GM23338 (cell line): Measurements from ENCODE around the gene HSD17B2. TPM values are rescaled to one million over a fixed set of nuclear protein-coding genes. Genes with fewer than 3 reads are reported as not detected.

Source experiments
- ATAC-seq: fragments of 200-7000 bp; cut with Tn5 transposase; 3 replicates; pipeline ENCODE4 v1.9.1; 2020
- DNase-seq: peaks from one replicate; pipeline ENCODE4 v3.0.0-alpha.2; 2015; ENCODE audit warnings: low spot score
- H2AFZ ChIP-seq: fragments of 200-600 bp; sonication (generic); 2 replicates; pipeline ENCODE4 v1.8.0; 2016; ENCODE audit warnings: antibody characterized with exemption, mild to moderate bottlenecking, moderate library complexity
- H3F3A ChIP-seq: fragments of 200-600 bp; sonication (generic); replicated peaks from 2 replicates; pipeline ENCODE4 v1.8.0; 2017; ENCODE audit warnings: antibody characterized with exemption, mixed run types, low read depth
- H3K27ac ChIP-seq: fragments of 200-600 bp; sonication (generic); 2 replicates; pipeline ENCODE4 v1.6.1; 2016; ENCODE audit warnings: low read depth
- H3K27me3 ChIP-seq: fragments of 200-600 bp; sonication (generic); 2 replicates; pipeline ENCODE4 v1.8.0; 2016; ENCODE audit warnings: mild to moderate bottlenecking, mixed run types, moderate library complexity; ENCODE audit not compliant: insufficient read depth
- H3K36me3 ChIP-seq: fragments of 200-600 bp; sonication (generic); 2 replicates; pipeline ENCODE4 v1.8.0; 2016; ENCODE audit warnings: mild to moderate bottlenecking; ENCODE audit not compliant: insufficient read depth
- H3K4me1 ChIP-seq: fragments of 200-600 bp; sonication (generic); 2 replicates; pipeline ENCODE4 v1.8.0; 2016; ENCODE audit warnings: mild to moderate bottlenecking, moderate library complexity; ENCODE audit not compliant: insufficient read depth
- H3K4me2 ChIP-seq: fragments of 200-600 bp; sonication (generic); 2 replicates; pipeline ENCODE4 v1.7.1; 2017; ENCODE audit warnings: mixed run types
- H3K4me3 ChIP-seq: fragments of 200-600 bp; sonication (generic); 2 replicates; pipeline ENCODE4 v1.6.1; 2016; ENCODE audit warnings: mixed run types
- H3K79me2 ChIP-seq: fragments of 200-600 bp; sonication (generic); replicated peaks from 2 replicates; pipeline ENCODE4 v1.8.0; 2017; ENCODE audit warnings: mild to moderate bottlenecking; ENCODE audit not compliant: insufficient read depth
- H3K9me2 ChIP-seq: fragments of 200-600 bp; sonication (generic); 2 replicates; pipeline ENCODE4 v1.8.0; 2017; ENCODE audit not compliant: insufficient read depth
- H4K20me1 ChIP-seq: fragments of 200-600 bp; sonication (generic); replicated peaks from 2 replicates; pipeline ENCODE4 v1.8.0; 2017; ENCODE audit warnings: mild to moderate bottlenecking; ENCODE audit not compliant: insufficient read depth
- H3K27ac Mint-ChIP-seq: 2 replicates; pipeline ENCODE4 v1.8.0; 2020; ENCODE audit warnings: inconsistent platforms, mild to moderate bottlenecking, moderate library complexity, mixed read lengths
- H3K27me3 Mint-ChIP-seq: 3 replicates; pipeline ENCODE4 v1.8.0; 2022; ENCODE audit warnings: low read depth, mild to moderate bottlenecking, moderate library complexity, mixed read lengths, inconsistent platforms; ENCODE audit not compliant: insufficient read depth, poor library complexity
- H3K36me3 Mint-ChIP-seq: 3 replicates; pipeline ENCODE4 v1.8.0; 2021; ENCODE audit warnings: low read depth, mild to moderate bottlenecking, inconsistent platforms, moderate library complexity, mixed read lengths
- H3K4me1 Mint-ChIP-seq: 3 replicates; pipeline ENCODE4 v1.8.0; 2020; ENCODE audit warnings: mild to moderate bottlenecking, inconsistent platforms, mixed read lengths
- H3K4me3 Mint-ChIP-seq: 3 replicates; pipeline ENCODE4 v1.8.0; 2021; ENCODE audit warnings: moderate library complexity, mild to moderate bottlenecking, inconsistent platforms, mixed read lengths
- H3K9me3 Mint-ChIP-seq: 3 replicates; pipeline ENCODE4 v1.8.0; 2020; ENCODE audit warnings: moderate library complexity, mild to moderate bottlenecking, inconsistent platforms, mixed read lengths
- CREB1 ChIP-seq: fragments of 250-450 bp; sonication (Bioruptor Pico); IDR thresholded peaks from 2 replicates; pipeline ENCODE4 v1.5.0; 2020; ENCODE audit warnings: low read depth, mild to moderate bottlenecking, moderate library complexity
- CTCF ChIP-seq, 2 experiments: fragments of 200-600 bp in 1 of 2; sonication (generic) in 1 of 2; conservative IDR thresholded peaks; 2 replicates each; pipeline versions ENCODE4 v1.5.1 to v1.6.1; 2016 to 2017; ENCODE audit warnings: antibody characterized with exemption in 2 of 2, low read depth in 2 of 2, mild to moderate bottlenecking in 2 of 2, moderate library complexity in 1 of 2
- EZH2 ChIP-seq: fragments of 200-600 bp; sonication (generic); IDR thresholded peaks from one replicate; pipeline ENCODE4 v1.8.0; 2017; ENCODE audit warnings: antibody characterized with exemption, mild to moderate bottlenecking, low read depth; ENCODE audit not compliant: unreplicated experiment
- EZH2phosphoT487 ChIP-seq: fragments of 200-600 bp; sonication (generic); IDR thresholded peaks from one replicate; pipeline ENCODE4 v1.8.1; 2018; ENCODE audit warnings: antibody characterized with exemption; ENCODE audit not compliant: unreplicated experiment
- POLR2AphosphoS5 ChIP-seq: IDR thresholded peaks from 2 replicates; pipeline ENCODE4 v1.6.1; 2016; ENCODE audit warnings: antibody characterized with exemption, low read depth
- REST ChIP-seq: IDR thresholded peaks from one replicate; pipeline ENCODE4 v1.6.1; 2018; ENCODE audit warnings: antibody characterized with exemption; ENCODE audit not compliant: unreplicated experiment
- STAT1 ChIP-seq: IDR thresholded peaks from one replicate; pipeline ENCODE4 v1.6.1; 2016; ENCODE audit warnings: antibody characterized with exemption; ENCODE audit not compliant: unreplicated experiment
- ZNF114 ChIP-seq: fragments of 250-450 bp; sonication (Bioruptor Pico); IDR thresholded peaks from 2 replicates; pipeline ENCODE4 v1.5.0; 2020; ENCODE audit warnings: mild to moderate bottlenecking, moderate library complexity
- polyA plus RNA-seq: library from polyadenylated mRNA; unstranded; fragments of >200 nt; fragmentation: Nextera tagmentation; extraction: Ambion mirVana; gene quantifications from 2 replicates; pipeline ENCODE4 v1.2.1, GENCODE V29; 2016
- total RNA-seq: library from RNA; depleted of rRNA; stranded (reverse); fragments of >200 nt; shearing (Covaris generic); gene quantifications from 2 replicates; pipeline ENCODE4 v1.2.3, GENCODE V29; 2014

The HSD17B2 gene
- total and polyA plus RNA-seq, 2 experiments from 2014 or later: 0.29 TPM; not detected in 1

DNA sequence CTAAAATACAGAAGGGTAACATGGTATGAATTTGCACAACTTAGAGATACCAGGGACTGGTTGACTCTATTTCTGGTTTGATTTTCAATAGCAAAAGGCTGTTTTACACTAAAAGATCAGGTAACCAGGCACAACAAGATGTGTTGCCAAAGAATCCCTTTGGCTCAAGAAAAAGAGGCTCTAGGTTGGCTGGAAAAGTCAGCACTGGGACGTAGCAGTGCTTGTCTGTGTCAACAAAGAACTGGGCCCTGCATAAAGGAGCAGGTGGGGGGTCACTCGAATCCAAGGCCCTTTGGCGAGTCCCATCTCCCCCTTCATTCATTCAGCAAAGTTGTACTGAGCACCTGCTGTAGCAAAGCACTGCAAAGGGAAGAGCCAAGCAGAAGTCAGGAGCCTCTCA is 42.2 kb upstream of the HSD17B2 start:
- Histone ChIP-seq H2AFZ (peak overlapping the region; percentile 1; the same call in 1 of the 2 replicates), H3K4me1 (no peaks in the 10 kb centered on the region), H3K9me2 (no peaks in the 10 kb centered on the region), H3K4me2 (no peak overlapping the region), H3K27ac (no peak overlapping the region), H3K4me3 (no peak overlapping the region), H4K20me1 (no peaks in the 10 kb centered on the region), H3F3A (no peaks in the 10 kb centered on the region), H3K27me3 (no peaks in the 10 kb centered on the region), H3K79me2 (no peaks in the 10 kb centered on the region), H3K36me3 (no peaks in the 10 kb centered on the region)
- ATAC-seq (no peak), DNase-seq (no peak)
- Mint-ChIP-seq H3K4me1 (peaks cover 17% of the 10 kb centered on the region), H3K4me3 (no peak overlapping the region), H3K27me3 (peaks cover 2% of the 10 kb centered on the region), H3K27ac (no peak overlapping the region), H3K9me3 (no peaks in the 10 kb centered on the region; the same call in 2 of the 3 replicates), H3K36me3 (no peaks in the 10 kb centered on the region)
- TF ChIP-seq EZH2phosphoT487: no peak
- no peak for TF ChIP-seq POLR2AphosphoS5

DNA sequence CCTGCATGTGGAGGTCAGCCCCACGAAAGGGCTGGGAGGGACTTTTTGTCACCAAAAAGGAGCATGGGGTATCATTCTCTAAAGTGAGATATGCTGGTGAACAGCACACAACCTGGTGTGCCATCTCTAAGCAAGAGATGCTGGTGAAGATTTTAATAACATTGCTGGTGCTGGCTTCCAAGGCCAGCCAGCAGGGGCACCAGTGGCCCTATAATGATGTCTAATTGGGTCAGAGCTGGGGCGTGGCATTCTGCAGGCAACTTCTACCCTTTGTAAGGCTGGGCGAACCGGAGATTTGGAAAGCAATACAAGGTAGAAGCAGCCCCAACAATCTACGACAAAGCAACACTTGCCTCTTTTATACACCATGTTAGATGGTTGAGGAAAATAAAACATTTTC is 40.6 kb upstream of the HSD17B2 start:
- Histone ChIP-seq H3K4me2 (no peak overlapping the region), H3K27ac (no peak overlapping the region), H3K4me3 (no peak overlapping the region), H3K27me3 (no peaks in the 10 kb centered on the region), H3K36me3 (no peaks in the 10 kb centered on the region), H4K20me1 (no peaks in the 10 kb centered on the region), H3F3A (no peaks in the 10 kb centered on the region), H3K79me2 (no peaks in the 10 kb centered on the region), H2AFZ (peak overlapping the region; percentile 66; the same call in 1 of the 2 replicates), H3K9me2 (no peaks in the 10 kb centered on the region), H3K4me1 (no peaks in the 10 kb centered on the region)
- H3K4me1 Mint-ChIP-seq: peaks cover 17% of the 10 kb centered on the region
- peak; percentile 71 for ATAC-seq
- H3K36me3 Mint-ChIP-seq: no peaks in the 10 kb centered on the region
- no peak for TF ChIP-seq ZNF114 (CRISPR knock-in tag)
- no peak for TF ChIP-seq POLR2AphosphoS5
- no peak for TF ChIP-seq STAT1
- no peak for TF ChIP-seq REST
- no peak for TF ChIP-seq EZH2
- TF ChIP-seq CTCF (conservative IDR thresholded peaks at IDR 0.05; ENCODE audit: low read depth in 2 of 2): peak; percentile 46 to 50
- no peak for TF ChIP-seq CREB1 (CRISPR knock-in tag)
- H3K9me3 Mint-ChIP-seq: no peaks in the 10 kb centered on the region; the same call in 2 of the 3 replicates
- H3K4me3 Mint-ChIP-seq: no peak overlapping the region
- DNase-seq: peak; percentile 53
- H3K27me3 Mint-ChIP-seq: peaks cover 2% of the 10 kb centered on the region
- no peak overlapping the region for H3K27ac Mint-ChIP-seq
